GM12878 (cell line): Measurements from ENCODE around the gene NUP62. TPM values are rescaled to one million over a fixed set of nuclear protein-coding genes. Genes with fewer than 3 reads are reported as not detected.

Experiments
- ATAC-seq: fragments of 200-7000 bp; cut with Tn5 transposase; 3 replicates; pipeline ENCODE4 v1.9.1; 2020; ENCODE audit warnings: mild to moderate bottlenecking, moderate library complexity
- BruUV-seq: library from RNA; stranded (reverse); fragments of 400-500 nt; replicated peaks from 2 replicates; lab custom pipeline; 2021; lab: Mats Ljungman, UMichigan
- CTCF ChIA-PET: fragments of 300-600 bp; sonication (Branson Sonifier 250); formaldehyde crosslinking; extraction: SDS; loops from one replicate; lab custom pipeline; 2021; ENCODE audit warnings: inconsistent platforms; lab: Yijun Ruan, JAX
- POLR2A ChIA-PET: fragments of 350-600 bp; formaldehyde crosslinking; extraction: SDS; loops from one replicate; lab custom pipeline; 2021; ENCODE audit warnings: inconsistent platforms; lab: Charles Lee
- RAD21 ChIA-PET: fragments of 300-600 bp; sonication (Branson Sonifier 250); formaldehyde crosslinking; loops from one replicate; lab custom pipeline; 2023; ENCODE audit warnings: antibody characterized with exemption; ENCODE audit not compliant: unreplicated experiment; lab: Charles Lee
- SMC1A ChIA-PET: fragments of 300-600 bp; sonication (Branson Sonifier 250); formaldehyde crosslinking; loops from one replicate; lab custom pipeline; 2023; ENCODE audit not compliant: unreplicated experiment, uncharacterized antibody; lab: Charles Lee
- DNase-seq: peaks from one replicate; pipeline ENCODE4 v3.0.0-alpha.2; 2011; ENCODE audit warnings: low read depth, low spot score
- FAIRE-seq: peaks from 3 replicates; lab custom pipeline; 2011; peaks lifted over from hg19 to GRCh38; lab: Jason Lieb, UNC
- H2AFZ ChIP-seq: 2 replicates; pipeline ENCODE4 v1.6.0; 2011; ENCODE audit warnings: low read depth, low read length, control low read depth; ENCODE audit not compliant: control insufficient read depth
- H3K27ac ChIP-seq: 2 replicates; pipeline ENCODE4 v1.5.1; 2011; ENCODE audit warnings: control low read depth; ENCODE audit not compliant: control insufficient read depth, insufficient read depth
- H3K27me3 ChIP-seq, 2 experiments: replicated peaks in 1 of 2; 2 replicates each; pipeline versions ENCODE4 v1.6.0 to v1.6.1; 2011; ENCODE audit warnings: low read length in 1 of 2; ENCODE audit not compliant: control insufficient read depth in 2 of 2, insufficient read depth in 2 of 2
- H3K36me3 ChIP-seq, 2 experiments: 2 replicates each; pipeline ENCODE4 v1.5.1; 2011; ENCODE audit warnings: low read length in 1 of 2; ENCODE audit not compliant: control insufficient read depth in 2 of 2, insufficient read depth in 2 of 2
- H3K4me1 ChIP-seq: 2 replicates; pipeline ENCODE4 v1.6.1; 2011; ENCODE audit warnings: mild to moderate bottlenecking, low read length, moderate library complexity, mixed read lengths; ENCODE audit not compliant: control insufficient read depth, insufficient read depth
- H3K4me2 ChIP-seq: 2 replicates; pipeline ENCODE4 v1.6.0; 2011; ENCODE audit warnings: control low read depth; ENCODE audit not compliant: control insufficient read depth, insufficient read depth
- H3K4me3 ChIP-seq: fragments of 200-600 bp; sonication (generic); 2 replicates; pipeline ENCODE4 v1.5.1; 2016
- H3K79me2 ChIP-seq: 2 replicates; pipeline ENCODE4 v1.6.0; 2011; ENCODE audit warnings: low read length; ENCODE audit not compliant: control insufficient read depth, insufficient read depth
- H3K9ac ChIP-seq: 2 replicates; pipeline ENCODE4 v1.8.0; 2011; ENCODE audit warnings: low read length, control low read depth, mixed read lengths; ENCODE audit not compliant: control insufficient read depth, insufficient read depth
- H3K9me3 ChIP-seq: replicated peaks from 3 replicates; pipeline ENCODE4 v1.5.1; 2011; ENCODE audit warnings: mild to moderate bottlenecking, low read length; ENCODE audit not compliant: control insufficient read depth, insufficient read depth
- H4K20me1 ChIP-seq: 2 replicates; pipeline ENCODE4 v1.6.0; 2011; ENCODE audit not compliant: control insufficient read depth, insufficient read depth
- JUNB ChIP-seq: IDR thresholded peaks from 2 replicates; pipeline ENCODE4 v1.6.1; 2016; ENCODE audit warnings: antibody characterized with exemption, mild to moderate bottlenecking
- NFYA ChIP-seq: IDR thresholded peaks from 2 replicates; pipeline ENCODE4 v1.6.1; 2011; ENCODE audit warnings: low read depth, mild to moderate bottlenecking, low read length, improper control_type of control experiment, borderline replicate concordance
- PKNOX1 ChIP-seq: fragments of 450-650 bp; IDR thresholded peaks from 2 replicates; pipeline ENCODE4 v1.6.1; 2016; ENCODE audit warnings: mild to moderate bottlenecking
- POLR2AphosphoS2 ChIP-seq: IDR thresholded peaks from 2 replicates; pipeline ENCODE4 v1.6.1; 2011; ENCODE audit warnings: low read depth, mild to moderate bottlenecking, low read length, improper control_type of control experiment, moderate library complexity
- POLR2AphosphoS5 ChIP-seq: IDR thresholded peaks from 2 replicates; pipeline ENCODE4 v1.6.1; 2011; ENCODE audit warnings: mild to moderate bottlenecking, low read length, inconsistent platforms
- RAD21 ChIP-seq: IDR thresholded peaks from 2 replicates; pipeline ENCODE4 v1.6.1; 2011; ENCODE audit warnings: mild to moderate bottlenecking, low read depth, low read length, moderate library complexity; ENCODE audit not compliant: insufficient read depth
- REST ChIP-seq: IDR thresholded peaks from 2 replicates; pipeline ENCODE4 v1.6.1; 2012; ENCODE audit warnings: mild to moderate bottlenecking, low read depth, low read length
- SP1 ChIP-seq: IDR thresholded peaks from one replicate; pipeline ENCODE4 v1.6.1; 2011; ENCODE audit warnings: low read depth, low read length
- ZNF274 ChIP-seq: IDR thresholded peaks from one replicate; pipeline ENCODE4 v1.8.0; 2011; ENCODE audit not compliant: insufficient read length, insufficient read depth
- WGBS: methylation state at CpG from one replicate; pipeline ENCODE4 v1.1.6; 2016; ENCODE audit warnings: low lambda C conversion rate; ENCODE audit not compliant: insufficient replicate concordance, insufficient coverage; ENCODE audit errors: missing lambda C conversion rate; 5-methylcytosine and 5-hydroxymethylcytosine counted together
- in situ Hi-C: fragments of 300-500 bp; cut with MboI; formaldehyde crosslinking; loops from 9 replicates; pipeline ENCODE4 v1.14.3; 2018; ENCODE audit warnings: mixed read lengths
- intact Hi-C: fragments of 100-400 bp; cut with micrococcal nuclease; formaldehyde crosslinking; loops from one replicate; pipeline ENCODE4 v1.14.2; 2022; ENCODE audit not compliant: unreplicated experiment
- polyA plus RNA-seq, 11 experiments: library from polyadenylated mRNA; depleted of rRNA in 4 of 11; unstranded in 6 of 11; stranded (reverse) in 5 of 11; fragments of >200 nt; fragmentation: Nextera tagmentation in 4 of 11; fragmentation: Illumina TruSeq in 1 of 11; extraction: Ambion mirVana in 4 of 11; extraction: Trizol in 1 of 11; gene quantifications; 1 replicate in 1 of 11; 2 replicates in 10 of 11; pipeline versions ENCODE4 v1.2.1 to v1.2.3, GENCODE V29; 2011 to 2016; ENCODE audit warnings: inconsistent platforms in 2 of 11, missing spikeins in 2 of 11, low read depth in 1 of 11
- total RNA-seq, 4 experiments: library from RNA; depleted of rRNA in 3 of 4; stranded (reverse); fragments of >200 nt in 3 of 4; fragmentation: Illumina TruSeq in 1 of 4; extraction: Trizol in 1 of 4; gene quantifications; 2 replicates each; pipeline versions ENCODE4 v1.2.1 to v1.2.3, GENCODE V29; 2013 to 2021

The NUP62 gene
- total and polyA plus RNA-seq, 10 of the 15 experiments (the other 5 are each of a cell fraction or from before 2014, with no cell fraction given): 19.5 to 110 (median 66.9) TPM

- Histone ChIP-seq H3K27ac (no peak overlapping the region), H4K20me1 (no peaks in the 10 kb centered on the region), H3K4me2 (peak overlapping the region; percentile 49), H3K27me3 (no peaks in the 10 kb centered on the region), H3K4me3 (peak overlapping the region; percentile 92; the same call in 1 of the 2 replicates), H2AFZ (no peak overlapping the region), H3K9ac (no peak overlapping the region), H3K79me2 (peaks cover 53% of the 10 kb centered on the region), H3K4me1 (peaks cover 15% of the 10 kb centered on the region), H3K9me3 (no peaks in the 10 kb centered on the region), H3K36me3 (peaks cover 9 to 14% of the 10 kb centered on the region in 2 experiments; a peak in 3 of 4 replicates)
- CTCF ChIA-PET: interaction anchor here (1.1 to 2.2 kb wide), 2 partner anchors 34 to 51 kb away, joined by 3 to 4 read pairs; partner anchors contain the start of gene IL4I1
- POLR2A ChIA-PET: interaction anchor here (4.7 to 5.8 kb wide), 2 partner anchors 35 to 62 kb away, joined by 30 to 113 read pairs; partner anchors contain the start of gene IL4I1
- WGBS: 86% methylated on average over 7 of the region's 7 CpGs
- DNase-seq (no peak), ATAC-seq (no peak), FAIRE-seq (no peak)
- RAD21 ChIA-PET: no interaction called here
- BruUV-seq: no TSS peak
- intact Hi-C loops (no loop called here), in situ Hi-C loops (loop anchor here (10.0 kb wide), 1 partner anchor 203 kb away; no protein-coding TSS in a partner anchor)
- peak; percentile 90 for TF ChIP-seq POLR2AphosphoS5
- peak; percentile 44 for TF ChIP-seq POLR2AphosphoS2
- TF ChIP-seq NFYA: no peak
- SMC1A ChIA-PET: no interaction called here
These were observed 2.2 kb upstream of the NUP62 start for GRCh38 chr19:49931293-49932040.

DNA sequence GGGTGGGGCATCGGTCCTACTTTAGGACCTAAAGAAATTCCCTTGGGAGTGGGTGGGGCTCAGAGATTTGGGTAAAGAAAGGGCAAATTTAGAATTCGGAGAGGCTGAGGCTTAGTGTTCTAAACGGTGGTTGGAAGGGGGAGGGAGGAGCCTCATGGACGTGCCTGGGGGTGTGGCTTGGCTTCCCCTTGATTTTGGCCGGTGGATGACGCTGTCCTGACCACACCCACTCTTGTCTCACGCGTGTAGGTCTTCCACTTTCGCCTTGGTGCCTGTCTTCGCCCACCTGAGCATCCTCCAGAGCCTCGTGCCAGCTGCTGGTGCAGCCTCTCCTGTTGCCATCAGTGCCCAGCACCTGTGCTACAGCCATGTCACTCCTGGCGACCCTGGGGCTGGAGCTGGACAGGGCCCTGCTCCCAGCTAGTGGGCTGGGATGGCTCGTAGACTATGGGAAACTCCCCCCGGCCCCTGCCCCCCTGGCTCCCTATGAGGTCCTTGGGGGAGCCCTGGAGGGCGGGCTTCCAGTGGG lies 1.2 kb upstream of the NUP62 start:
- H3K27me3 ChIP-seq: no peaks in the 10 kb centered on the region
- no peaks in the 10 kb centered on the region for H4K20me1 ChIP-seq
- intact Hi-C loops: no loop called here
- DNase-seq (no peak), ATAC-seq (no peak), FAIRE-seq (no peak)
- H3K4me1 ChIP-seq: peaks cover 15% of the 10 kb centered on the region
- in situ Hi-C loops: loop anchor here (10.0 kb wide), 1 partner anchor 204 kb away; no protein-coding TSS in a partner anchor
- WGBS: 45% methylated on average over 15 of the region's 15 CpGs
- peak overlapping the region; percentile 92 for H3K4me3 ChIP-seq
- CTCF ChIA-PET: interaction anchor here (1.1 to 2.2 kb wide), 5 partner anchors 33 to 63 kb away, joined by 3 to 7 read pairs (median 4); partner anchors contain the start of genes IL4I1 and PNKP
- no peaks in the 10 kb centered on the region for H3K9me3 ChIP-seq
- no TSS peak for BruUV-seq
- RAD21 ChIA-PET: interaction anchor here (1.0 to 5.0 kb wide), 6 partner anchors 19 to 61 kb away, joined by 3 to 66 read pairs (median 11); partner anchors contain the start of genes AKT1S1, IL4I1 and TBC1D17
- no peak overlapping the region for H3K9ac ChIP-seq
- H2AFZ ChIP-seq: no peak overlapping the region
- POLR2A ChIA-PET: interaction anchor here (1.1 to 5.8 kb wide), 8 partner anchors 13 to 290 kb away, joined by 3 to 113 read pairs (median 20); partner anchors contain the start of genes AKT1S1, AP2A1, IL4I1 and RRAS
- no peak overlapping the region; the same call in 1 of the 2 replicates for H3K27ac ChIP-seq
- peak overlapping the region; percentile 40 for H3K4me2 ChIP-seq
- H3K79me2 ChIP-seq: peaks cover 60% of the 10 kb centered on the region
- SMC1A ChIA-PET: interaction anchor here (0.8 to 4.8 kb wide), 3 partner anchors 18 to 65 kb away, joined by 3 to 48 read pairs (median 9); no protein-coding TSS in a partner anchor
- H3K36me3 ChIP-seq: peaks cover 9 to 17% of the 10 kb centered on the region in 2 experiments; a peak in 3 of 4 replicates
- TF ChIP-seq PKNOX1: no peak
- TF ChIP-seq RAD21: no peak
- TF ChIP-seq JUNB: no peak
- no peak for TF ChIP-seq SP1
- no peak for TF ChIP-seq REST
- no peak for TF ChIP-seq ZNF274
